DMS114 treated with DMSO at 0.1 percent for 48 hours (cell line): ENCODE measurements around the gene SGCE.

Source experiments
- DNase-seq: peaks from one replicate; lab custom pipeline; 2025; ENCODE audit not compliant: unreplicated experiment; lab: John Stamatoyannopoulos, UW

The SGCE gene

DNA sequence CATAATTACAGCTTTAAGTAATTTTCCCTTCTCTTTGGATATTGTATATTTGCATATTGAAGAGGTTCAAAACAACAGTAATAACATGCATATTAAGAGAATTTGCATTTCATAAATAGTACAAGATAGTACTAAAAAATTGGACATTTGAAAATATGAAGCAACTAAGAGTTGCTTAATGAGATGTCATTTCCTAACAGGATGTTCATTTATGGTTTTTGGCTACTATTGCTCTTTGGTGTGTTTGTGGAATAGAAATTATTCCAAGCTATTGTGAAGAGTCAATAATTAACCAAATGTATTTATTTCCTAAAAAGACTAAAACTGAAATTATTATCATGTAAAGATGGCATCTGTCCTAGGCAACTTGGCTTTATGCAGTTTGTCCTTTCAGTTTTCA lies 4.1 kb upstream of the SGCE start:
- no peak for DNase-seq

DNA sequence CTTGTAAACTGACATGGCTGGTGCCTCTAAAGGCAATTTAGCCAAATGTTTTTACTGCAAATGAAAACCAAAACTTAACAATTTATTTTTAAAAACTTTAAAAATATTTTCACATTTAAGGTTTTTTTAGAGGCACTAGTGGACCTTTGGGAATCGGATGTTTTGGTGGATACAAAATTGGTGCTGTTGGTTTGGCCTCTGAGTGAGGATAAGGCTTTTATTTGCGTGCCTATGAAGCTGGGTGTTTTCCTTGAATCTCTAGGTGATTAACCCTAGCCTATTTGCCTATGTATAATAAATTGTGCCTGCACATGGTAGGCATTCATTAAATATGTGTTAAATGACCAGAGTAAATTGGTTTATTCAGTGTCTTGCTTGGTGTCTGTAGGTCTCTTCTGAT lies 2.9 kb upstream of the SGCE start:
- peak; percentile 36 for DNase-seq

DNA sequence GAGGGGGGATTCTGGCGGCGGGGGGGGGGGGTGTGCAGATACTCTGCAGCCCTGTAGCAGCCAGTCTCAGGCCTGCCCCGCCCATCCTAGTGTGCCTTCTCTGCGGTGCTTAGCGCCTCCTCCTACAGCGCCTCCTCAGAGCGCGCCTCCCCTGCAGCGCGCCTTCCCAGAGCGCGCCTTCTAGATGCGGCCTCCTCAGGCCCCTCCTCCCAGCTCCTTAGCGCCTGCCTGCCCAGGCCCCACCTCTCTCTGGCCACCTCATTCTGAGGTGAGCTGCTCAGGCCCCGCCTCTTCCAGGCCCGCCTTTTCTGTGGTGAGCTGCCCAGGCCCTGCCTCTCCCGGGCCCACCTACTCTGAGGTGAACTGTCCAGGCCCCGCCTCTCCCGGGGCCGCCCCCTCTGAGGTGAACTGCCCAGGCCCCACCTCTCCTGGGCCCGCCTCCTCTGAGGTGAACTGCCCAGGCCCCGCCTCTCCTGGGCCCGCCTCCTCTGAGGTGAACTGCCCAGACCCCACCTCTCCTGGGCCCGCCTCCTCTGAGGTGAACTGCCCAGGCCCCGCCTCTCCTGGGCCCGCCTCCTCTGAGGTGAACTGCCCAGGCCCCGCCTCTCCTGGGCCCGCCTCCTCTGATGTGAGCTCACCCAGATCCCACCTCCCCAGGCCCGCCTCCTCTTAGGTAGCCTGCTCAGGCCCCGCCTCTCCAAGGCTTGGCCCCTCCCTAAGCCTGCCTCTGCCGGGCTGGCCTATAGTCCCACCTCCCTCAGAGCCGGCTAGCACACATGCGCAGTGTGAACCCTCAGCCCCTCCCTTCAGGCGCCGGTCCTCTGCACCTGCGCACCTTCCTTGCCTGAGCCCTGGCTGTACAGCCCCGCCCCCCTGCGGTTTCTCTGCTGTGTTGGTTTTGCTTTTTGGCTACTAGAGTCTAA lies 2.1 kb upstream of the SGCE start:
- DNase-seq = peak; percentile 96

DNA sequence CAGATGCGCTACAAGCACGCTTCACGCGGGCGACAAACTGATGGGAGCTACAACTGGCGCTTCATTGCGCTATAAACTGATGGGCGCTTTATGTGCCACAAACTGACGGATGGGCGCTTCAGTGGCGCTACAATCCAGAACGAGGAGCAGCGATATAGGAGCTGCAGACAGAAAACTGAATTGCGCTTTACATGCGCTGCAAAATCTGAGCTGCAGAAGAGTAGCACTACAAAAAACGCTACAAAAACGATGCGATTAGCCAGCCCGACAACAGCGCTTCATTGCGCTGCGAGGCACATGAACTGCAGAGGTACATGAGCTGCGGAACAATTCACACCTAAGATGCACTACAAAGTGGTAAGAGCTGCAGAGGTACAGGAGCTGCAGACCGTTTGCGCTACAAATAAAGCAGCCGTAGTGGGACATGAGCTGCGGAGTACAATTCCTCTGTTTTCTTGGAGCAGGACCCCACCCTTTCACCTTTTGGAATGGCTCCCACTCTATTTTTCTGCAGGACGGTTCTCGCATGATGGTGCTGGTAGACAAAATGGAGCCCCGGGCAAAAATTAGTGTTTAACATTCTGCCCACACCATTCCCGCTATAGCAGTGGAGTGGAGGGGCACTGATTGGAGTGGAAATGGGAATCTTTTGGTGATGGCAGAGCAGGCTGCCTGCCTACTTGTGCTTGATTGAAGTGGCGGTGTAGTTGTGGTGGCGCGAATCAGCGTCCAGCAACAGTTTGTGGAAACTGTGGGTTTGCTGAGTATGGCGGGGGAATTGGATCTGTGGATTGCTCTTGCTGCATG lies 1.2 kb upstream of the SGCE start:
- no peak for DNase-seq

DNA sequence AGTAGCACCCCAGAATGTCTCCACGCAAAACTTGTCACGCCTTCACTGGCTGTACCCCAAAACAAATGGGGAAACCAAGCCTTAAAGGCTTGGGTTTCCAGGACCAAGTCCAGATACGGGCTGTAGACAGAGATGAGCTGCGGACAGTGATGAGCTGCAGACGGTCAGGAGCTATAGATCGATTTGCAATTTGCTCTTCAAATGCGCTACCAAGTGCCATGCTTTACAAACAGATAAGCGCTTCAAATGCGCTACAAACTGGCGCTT lies 658 bp upstream of the SGCE start:
- DNase-seq = peak; percentile 30

DNA sequence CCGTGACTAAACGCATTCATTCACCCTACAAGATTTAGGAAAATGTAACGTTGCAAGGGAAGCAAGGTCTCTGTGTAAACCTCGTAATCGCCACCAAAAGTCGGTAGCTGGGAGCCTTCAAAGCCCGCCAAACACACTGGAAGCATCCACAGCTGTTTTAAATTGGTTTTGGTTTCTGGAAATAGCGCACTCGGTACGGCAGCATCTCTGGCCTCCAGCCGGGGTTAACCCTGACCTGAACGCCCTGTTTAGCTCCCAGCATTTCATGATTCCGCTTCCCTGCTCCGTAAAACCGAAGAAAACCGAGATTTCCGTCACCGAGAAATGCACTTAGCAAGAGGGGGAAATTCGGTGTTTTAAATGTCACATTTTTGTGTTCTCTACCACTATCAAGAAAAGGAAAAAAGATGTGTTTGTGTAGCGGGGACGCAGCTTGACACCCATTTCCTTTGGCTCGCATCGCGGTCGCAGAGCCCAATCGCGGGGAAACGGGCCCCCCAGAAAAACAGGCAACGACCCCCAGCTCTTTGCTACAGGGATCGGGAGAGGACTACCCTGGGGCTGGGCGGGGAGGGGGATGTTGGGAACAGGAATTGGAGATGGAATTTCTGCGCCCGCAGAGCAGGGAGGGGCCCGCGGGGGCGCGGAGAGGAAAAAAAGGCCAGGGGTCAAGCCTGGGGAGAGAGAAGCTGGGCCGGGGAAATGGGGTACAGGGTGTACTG lies 646 bp downstream of the SGCE start:
- DNase-seq = peak; percentile 25

DNA sequence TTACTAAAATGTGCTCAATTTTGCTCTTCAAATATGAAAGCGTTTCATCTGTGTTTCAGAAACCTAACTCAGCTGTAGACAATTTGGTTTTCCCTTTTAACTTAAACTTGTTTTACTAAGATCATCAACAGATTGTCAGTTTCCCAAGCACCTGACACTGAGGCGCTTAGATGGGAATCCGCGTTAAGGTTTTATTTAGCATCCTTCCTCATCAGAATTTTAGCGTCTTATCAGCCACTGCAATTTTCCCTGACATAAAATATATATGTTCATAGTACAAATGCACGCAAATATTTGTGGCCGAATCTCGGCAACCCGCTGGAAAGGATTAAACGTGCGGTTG lies 1.2 kb downstream of the SGCE start:
- DNase-seq = no peak

DNA sequence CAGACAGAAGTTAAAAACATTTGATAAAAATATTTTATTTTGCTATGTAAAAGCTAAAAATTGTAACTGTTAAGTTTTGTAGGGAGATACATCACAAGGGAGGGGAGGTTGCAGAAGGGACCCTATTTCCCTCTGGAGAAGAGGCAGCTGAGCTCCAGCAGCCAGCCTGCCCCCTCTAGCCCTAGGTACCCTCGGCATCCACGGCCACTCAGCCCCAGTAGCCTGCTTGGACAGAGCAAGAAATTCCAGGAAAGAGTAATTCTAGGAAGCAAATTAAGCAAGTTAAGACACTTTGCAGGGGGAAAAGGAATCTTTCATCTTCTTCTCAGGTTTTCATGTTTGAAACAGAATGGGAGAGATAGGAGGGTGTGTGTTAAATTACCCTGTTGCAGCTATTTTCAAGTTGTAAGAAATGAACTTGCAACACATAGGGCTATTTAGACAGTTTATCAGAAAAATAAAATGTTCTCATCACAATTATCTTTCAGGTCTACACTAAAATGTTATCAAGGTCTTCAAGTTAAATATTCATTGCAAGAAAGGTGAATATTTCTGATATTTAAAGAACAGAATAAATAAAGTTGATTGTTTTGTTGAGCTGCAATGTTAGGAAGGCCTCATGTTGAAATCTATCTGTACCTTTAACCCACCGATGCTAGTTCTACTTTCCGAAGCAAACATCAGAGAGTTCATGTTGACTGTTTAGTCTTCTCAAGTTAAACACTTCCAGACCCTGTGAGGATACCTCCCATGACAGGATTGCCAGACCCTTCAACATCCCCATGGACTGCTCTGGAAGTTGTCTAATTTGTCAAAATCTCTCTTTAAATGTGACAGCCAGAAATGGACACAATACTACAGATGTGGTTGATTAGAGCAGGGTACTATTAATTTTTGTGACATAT lies 5.5 kb downstream of the SGCE start:
- no peak for DNase-seq

DNA sequence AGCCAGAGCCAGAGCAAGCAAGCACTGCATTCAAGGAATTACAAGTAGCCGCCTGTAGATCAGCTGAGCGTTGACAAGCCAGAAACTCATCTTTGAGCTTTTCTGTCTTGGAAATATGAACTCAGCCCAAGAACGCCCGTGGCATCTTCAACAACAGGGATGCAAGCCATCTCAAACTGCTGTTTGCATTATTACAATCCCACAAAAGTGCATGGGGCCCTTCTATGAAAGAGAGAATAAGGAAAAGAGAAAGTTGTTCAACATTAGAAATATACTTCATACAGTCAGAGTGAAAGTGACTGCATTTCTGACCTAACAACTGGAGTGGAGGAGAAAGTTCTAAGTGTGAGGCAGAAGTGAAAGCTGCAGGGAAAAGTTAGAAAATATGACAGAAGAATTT lies 6.5 kb downstream of the SGCE start:
- DNase-seq = no peak

DNA sequence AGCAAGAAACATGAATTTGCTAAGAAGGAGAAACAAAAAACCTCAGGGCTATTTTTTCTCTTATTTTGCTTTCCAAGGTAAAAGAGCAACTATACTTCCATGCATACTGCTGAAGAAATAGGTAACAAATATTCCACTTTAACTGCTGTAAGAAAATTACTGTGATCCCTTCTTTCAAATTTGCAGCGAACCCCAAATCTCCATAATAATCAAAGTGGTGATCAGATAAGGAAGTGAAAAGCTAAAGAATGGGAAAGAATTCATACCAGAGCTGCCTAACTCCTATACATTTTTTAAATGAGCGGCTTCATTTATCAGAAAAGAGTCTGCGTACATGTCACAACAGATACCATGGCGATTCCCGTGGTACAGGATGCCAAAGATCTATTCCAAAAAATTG lies 7.2 kb downstream of the SGCE start:
- DNase-seq = no peak

DNA sequence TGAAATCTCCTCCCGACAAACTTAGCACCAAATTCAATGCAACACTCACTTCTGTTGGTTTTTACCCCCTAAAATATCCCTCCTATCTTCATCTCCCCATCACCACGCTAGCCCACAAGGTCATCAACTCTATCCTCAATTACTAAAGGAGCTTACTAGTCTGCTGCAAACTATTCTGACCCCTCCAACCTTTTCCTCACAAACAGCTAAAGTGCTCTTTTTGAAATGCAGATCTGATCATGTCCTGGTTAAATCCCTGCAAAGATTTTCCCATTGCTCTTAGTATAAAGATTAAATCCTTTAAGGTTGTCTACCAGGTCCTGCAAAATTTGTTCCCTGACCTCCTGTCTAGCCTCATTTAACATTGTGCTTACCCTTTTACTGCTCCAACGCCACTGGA lies 8.6 kb downstream of the SGCE start:
- no peak for DNase-seq

DNA sequence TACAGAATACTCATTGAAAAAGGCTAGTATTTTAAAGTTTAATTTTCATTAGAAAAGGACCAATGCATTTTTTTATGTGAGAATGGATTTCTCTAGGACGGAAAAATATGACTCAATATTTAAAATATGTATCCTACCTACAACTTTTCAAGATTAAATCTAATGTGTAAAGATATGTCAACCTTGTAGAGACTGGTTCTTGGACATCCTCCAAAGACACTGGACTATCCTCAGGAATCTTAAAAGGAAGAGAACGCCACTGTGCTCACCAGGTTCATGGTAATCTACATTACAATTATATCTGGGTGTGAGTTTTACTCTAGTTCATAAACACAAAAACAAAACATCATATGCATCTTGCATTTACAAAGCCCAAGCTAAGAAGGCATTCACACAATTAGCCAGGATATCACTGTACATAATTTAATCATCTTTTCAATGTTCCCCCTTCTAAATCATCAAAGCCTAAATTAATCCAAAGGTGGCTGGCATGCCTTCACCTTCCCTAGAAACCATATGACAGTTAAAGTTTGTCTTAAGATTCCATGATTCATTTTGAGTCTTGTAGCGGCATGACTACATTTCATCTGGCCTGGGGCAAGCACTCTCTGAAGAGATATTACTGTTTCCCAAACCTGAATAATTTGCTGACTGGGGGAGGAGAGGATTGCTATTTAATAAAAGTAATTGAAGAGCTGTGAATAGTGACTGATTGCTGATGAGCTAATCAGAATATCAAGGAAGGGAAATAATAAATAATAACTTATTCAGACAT lies 12.0 kb downstream of the SGCE start:
- no peak for DNase-seq

DNA sequence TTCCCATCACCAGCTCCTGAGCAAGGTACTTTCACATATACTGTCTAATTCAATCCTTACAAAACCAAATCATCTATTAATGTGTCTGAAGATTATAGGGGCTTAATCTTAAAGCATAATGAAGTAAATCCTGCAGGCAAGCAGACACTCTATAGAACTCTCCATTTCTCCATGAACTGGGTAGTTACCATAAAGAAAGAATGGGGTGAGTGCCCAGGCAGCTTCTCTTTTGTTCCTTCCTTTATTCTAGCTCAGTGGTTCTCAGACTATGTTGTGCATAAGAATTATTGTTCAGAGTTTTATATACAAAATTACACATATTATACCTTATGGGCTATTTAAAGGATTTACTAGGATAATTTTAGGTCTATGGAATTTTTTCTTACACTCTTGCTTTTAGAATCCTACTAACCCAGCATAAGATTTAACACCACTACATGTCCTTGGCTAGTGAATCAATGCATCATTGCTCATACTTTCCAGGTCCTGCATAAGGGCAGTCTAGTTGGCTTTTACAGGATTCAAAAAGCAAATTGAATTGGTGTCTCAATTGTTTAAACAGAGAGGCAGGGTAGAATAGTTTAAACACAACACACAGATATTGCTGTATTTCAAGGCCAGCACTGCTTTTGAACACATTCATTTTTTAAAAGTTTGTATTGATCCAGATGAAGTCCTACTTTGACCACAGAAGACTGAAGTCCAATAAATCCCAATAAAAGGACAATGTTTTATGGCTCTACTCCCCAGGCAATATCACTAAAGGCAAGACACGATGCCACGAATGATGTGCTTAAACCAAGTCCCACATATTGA lies 12.9 kb downstream of the SGCE start:
- DNase-seq = no peak

DNA sequence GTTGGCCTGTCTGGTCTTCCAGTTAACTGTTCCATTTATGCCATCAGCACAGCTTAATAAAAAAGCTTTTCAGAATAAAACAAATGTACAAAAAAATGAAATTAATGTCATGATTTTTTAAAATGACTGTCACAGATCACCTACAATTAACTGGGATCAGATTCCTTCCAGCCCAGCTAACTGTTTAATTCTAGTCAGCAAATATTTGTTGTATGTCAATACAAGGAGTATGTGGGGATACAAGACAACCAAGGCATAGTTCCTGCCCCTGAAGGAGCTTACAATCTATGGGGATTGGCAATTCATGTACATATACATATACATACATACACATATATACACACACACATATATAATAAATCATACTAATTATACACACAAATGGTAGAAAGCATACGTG lies 16.5 kb downstream of the SGCE start:
- DNase-seq = no peak

DNA sequence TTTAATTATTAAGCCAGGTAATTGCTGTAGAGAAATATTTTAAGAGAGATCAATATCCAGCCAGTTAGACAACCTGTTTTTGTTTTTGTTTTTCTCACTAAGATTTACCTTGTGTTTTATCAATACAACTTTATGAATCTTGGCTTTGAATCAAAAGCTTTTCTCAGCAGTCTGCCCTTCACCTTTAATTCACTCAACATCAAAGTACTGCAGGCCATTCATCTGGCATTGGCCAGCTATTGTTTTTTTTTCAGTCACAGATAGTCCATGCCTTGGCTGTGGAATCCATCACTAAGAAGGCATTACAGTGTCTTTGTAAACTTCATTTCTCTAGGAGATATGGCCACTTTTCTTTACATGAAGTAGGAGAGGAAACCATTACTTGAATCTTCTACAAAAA lies 20.2 kb downstream of the SGCE start:
- no peak for DNase-seq

DNA sequence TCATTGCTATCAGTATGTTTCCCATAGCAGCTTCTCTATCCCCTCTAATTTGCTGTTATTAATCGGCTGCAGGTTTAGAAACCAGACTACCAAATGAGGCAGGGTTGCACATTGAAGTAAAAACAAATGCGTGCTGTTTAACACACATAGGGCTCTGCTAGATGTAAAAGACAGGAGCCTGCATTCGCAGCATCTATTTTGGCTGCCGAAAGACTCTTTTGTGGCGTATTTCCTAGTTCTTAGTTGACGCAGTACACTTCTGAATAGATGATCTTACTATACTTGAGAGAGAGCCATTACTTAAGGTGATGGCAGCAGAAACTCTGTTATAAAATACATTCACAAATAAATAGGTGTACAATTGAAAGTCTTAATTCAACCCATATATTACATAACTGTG lies 21.4 kb downstream of the SGCE start:
- DNase-seq = no peak

DNA sequence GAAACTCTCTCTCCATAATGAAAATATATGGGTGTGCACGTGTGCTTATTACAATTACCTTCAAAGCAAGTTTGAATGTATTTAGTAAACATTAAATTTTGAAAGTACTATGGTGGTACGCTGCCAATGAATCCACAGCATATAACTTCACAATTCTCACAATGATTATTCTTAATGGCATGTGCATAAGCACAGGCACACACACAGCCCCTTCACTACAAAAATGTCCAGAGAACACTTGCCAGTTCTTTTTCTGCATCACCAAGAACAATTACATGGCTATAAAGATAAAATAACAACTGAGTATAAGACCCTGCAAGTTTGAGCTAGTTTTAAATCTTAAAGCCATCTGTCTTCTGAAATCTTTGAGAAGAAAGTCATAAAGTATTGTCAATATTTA lies 22.2 kb downstream of the SGCE start:
- DNase-seq = no peak

DNA sequence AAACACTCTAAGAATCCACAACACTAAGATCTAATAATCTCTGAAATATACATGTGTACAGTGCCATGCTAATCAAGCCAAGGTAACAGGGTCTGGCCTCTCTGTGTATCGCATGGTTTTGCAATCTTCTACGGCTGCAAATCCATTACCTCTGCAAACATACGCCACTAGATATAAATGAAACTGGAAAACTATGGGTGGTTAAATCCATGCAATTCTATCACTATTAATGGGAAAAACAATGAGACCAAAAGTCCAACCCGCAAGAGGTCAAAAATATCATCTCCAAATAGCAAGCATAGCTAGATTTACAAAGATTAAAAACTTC lies 23.0 kb downstream of the SGCE start:
- no peak for DNase-seq

DNA sequence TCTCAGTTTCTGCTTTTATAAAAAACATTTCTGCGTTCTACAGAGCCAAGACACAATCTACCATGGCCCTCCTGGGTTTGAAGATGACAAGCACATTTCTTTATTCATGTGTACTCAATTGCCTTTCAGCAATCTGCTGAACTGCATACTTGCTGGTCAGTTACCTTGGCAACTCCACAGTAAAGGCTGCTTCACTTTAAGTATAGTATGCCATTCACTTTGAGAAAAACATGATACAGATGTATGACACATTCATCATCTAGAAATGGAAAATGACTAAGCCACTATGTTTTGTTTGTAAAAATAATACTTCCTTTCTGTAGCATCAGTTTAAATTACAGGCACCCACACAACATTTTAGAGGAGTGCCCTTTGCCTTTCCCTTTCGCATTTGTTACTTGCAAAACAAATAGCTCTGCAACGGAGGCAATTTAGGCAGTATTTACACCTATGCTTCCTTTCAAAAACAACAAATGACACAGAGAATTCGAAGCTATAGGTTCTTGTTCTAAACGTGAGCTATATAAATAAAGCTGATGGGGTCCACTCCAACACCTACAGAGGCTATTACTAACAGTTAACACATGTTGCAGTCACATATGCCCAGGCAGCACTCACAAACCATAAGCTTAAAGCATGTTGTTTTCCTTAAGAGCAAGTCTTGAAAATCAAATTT lies 23.5 kb downstream of the SGCE start:
- DNase-seq = no peak
